Measurements from ENCODE around the gene ZRANB1. TPM values are rescaled to one million over a fixed set of nuclear protein-coding genes. Genes with fewer than 3 reads are reported as not detected.

ZRANB1 gene
- total RNA-seq, 2 experiments from 2014 or later: 9.5 to 10.1 TPM

- POLR2A ChIA-PET: no interaction called here
- no peaks in the 10 kb centered on the region for H3K36me3 Mint-ChIP-seq (ENCODE audit: low read depth)
- H3K27me3 Mint-ChIP-seq: peaks cover 3% of the 10 kb centered on the region
- intact Hi-C loops (cut with micrococcal nuclease): no loop called here
- H3K9me3 Mint-ChIP-seq: no peaks in the 10 kb centered on the region
- DNase-seq: no peak
- no peak overlapping the region for H3K4me3 Mint-ChIP-seq
- no peak for TF ChIP-seq CTCF (IDR thresholded peaks at IDR 0.05)
- CTCF ChIA-PET: no interaction called here
- H3K4me1 Mint-ChIP-seq (ENCODE audit: low read depth): no peaks in the 10 kb centered on the region
- no peak for ATAC-seq
- no peak overlapping the region for H3K27ac Mint-ChIP-seq
These were observed 67.0 kb downstream of the ZRANB1 start for GRCh38 chr10:125008689-125009638.

DNA sequence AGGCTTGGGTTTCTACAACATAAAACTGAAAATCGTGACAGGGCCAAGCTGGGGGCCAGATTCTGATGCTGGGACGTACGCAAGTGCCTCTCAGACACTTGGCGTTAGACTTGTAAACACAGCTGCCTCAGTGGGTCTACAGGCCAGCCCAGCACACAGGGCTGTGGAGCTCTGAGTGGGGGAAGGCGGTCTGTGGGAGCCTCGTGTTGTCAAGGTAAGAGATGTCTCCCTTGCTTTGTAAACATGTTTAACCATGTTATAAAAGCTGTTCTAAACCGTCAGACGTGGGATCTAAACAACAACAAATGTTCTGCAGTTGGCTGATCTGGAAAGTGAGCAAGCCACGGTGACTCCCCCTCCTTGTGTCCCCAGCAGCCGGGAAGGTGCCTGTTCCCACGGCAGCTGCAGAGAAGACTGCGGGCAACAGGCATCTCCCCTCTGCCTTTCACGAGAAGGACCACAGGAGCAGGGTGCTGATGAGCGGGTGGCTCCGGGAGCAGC lies 67.8 kb downstream of the ZRANB1 start:
- no peaks in the 10 kb centered on the region for H3K4me1 Mint-ChIP-seq (ENCODE audit: low read depth)

DNA sequence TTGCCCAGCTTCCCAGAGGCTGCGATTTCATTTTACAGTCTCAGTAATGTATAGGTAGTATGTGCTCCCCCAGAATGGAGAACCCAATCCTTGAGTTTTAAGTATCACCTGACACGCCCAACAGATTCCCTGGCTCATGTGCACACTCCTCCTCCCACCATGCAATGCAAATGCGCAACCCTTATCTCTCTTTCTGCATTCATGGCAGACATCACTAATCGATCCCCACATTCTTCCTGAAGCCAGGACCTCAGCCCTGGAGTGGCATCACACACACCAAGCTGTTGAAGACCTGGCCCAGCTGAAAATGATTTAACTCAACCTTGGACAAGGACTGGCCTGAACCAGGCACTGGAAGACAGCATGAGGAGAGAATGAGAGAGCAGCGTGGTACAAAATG lies 68.4 kb downstream of the ZRANB1 start:
- TF ChIP-seq CTCF (IDR thresholded peaks at IDR 0.05): no peak
- DNase-seq: no peak
- Mint-ChIP-seq H3K4me1 (ENCODE audit: low read depth) (no peaks in the 10 kb centered on the region), H3K4me3 (no peak overlapping the region), H3K27ac (no peak overlapping the region), H3K27me3 (peaks cover 4% of the 10 kb centered on the region), H3K36me3 (ENCODE audit: low read depth) (no peaks in the 10 kb centered on the region), H3K9me3 (no peaks in the 10 kb centered on the region)
- ChIA-PET CTCF (no interaction called here), POLR2A (interaction anchor here (0.6 kb wide), 1 partner anchor 678 kb away, joined by 4 read pairs; no protein-coding TSS in a partner anchor)
- ATAC-seq: no peak
- intact Hi-C loops (cut with micrococcal nuclease): no loop called here

More for the DNA sequence above, 67.8 kb downstream of the ZRANB1 start:
- no peaks in the 10 kb centered on the region for H3K9me3 Mint-ChIP-seq
- no peak overlapping the region for H3K4me3 Mint-ChIP-seq
- no peak overlapping the region for H3K27ac Mint-ChIP-seq
- ATAC-seq (no peak), DNase-seq (no peak)
- H3K27me3 Mint-ChIP-seq: peaks cover 4% of the 10 kb centered on the region
- ChIA-PET POLR2A (interaction anchor here (0.6 kb wide), 1 partner anchor 678 kb away, joined by 4 read pairs; no protein-coding TSS in a partner anchor), CTCF (no interaction called here)
- H3K36me3 Mint-ChIP-seq (ENCODE audit: low read depth): no peaks in the 10 kb centered on the region
- TF ChIP-seq CTCF (IDR thresholded peaks at IDR 0.05): no peak
- intact Hi-C loops (cut with micrococcal nuclease): no loop called here

DNA sequence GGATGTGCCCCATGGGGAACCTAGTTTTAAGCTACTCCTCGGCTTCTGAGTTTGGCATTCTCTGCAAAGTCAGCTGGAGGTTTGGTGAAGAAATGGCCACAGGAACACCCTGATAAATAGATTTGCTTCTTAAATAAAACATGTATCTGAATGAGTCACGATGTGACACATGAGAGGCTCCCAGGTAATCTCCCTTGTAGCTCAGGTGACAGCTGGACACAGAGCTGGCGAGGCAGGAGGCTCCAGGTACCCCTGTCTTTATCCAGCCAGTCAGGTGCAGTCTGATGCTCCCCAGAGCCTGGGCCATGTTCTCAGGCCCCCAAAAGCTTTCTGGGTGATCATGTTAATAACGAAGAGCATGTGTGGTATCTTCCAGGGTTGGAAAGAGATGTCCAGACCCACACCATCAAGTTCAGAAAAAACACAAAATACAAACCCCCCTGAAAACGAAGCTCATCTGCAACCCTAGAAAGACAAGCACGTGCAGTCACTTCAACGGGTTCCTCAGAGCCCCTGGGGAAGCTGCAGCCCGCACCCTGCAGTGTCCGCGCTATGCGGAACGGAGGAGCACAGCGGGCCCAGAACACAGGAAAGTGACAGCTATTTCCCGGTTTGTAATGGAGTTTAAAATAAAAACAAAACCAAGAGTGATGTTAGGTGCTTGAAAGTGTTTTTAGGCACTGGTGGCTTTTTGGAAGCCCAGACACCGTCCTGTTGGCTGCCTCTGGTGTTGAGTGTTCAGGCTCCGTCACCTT lies 69.4 kb downstream of the ZRANB1 start:
- intact Hi-C loops (cut with micrococcal nuclease): no loop called here
- Mint-ChIP-seq H3K4me1 (ENCODE audit: low read depth) (no peaks in the 10 kb centered on the region), H3K4me3 (no peak overlapping the region), H3K9me3 (no peaks in the 10 kb centered on the region), H3K36me3 (ENCODE audit: low read depth) (no peaks in the 10 kb centered on the region), H3K27ac (no peak overlapping the region), H3K27me3 (peaks cover 4% of the 10 kb centered on the region)
- TF ChIP-seq CTCF (IDR thresholded peaks at IDR 0.05): no peak
- DNase-seq (no peak), ATAC-seq (no peak)
- ChIA-PET POLR2A (no interaction called here), CTCF (no interaction called here)
